ENCODE results near the gene TSTD2.

Gene TSTD2

DNA sequence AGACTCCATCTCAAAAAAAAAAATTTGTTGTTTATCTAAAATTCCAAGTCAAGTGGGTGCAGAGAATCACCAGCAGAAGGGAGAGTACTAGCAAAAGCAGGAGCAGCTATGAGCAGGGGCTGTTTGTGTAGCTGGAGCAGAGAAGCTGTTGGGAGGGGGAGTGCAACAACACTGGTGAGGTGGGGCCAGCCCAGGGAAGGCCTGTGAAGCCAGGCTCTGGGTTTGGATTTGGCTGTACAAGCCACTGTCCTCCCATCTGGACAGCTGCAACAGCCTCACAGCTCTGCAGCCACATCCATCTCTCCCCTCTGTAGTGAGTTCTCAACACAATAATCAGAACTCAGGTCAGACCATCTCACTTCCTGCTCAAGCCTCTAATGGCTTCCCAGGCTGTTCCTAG is 72.3 kb downstream of the TSTD2 start:
- DNase-seq: no peak

DNA sequence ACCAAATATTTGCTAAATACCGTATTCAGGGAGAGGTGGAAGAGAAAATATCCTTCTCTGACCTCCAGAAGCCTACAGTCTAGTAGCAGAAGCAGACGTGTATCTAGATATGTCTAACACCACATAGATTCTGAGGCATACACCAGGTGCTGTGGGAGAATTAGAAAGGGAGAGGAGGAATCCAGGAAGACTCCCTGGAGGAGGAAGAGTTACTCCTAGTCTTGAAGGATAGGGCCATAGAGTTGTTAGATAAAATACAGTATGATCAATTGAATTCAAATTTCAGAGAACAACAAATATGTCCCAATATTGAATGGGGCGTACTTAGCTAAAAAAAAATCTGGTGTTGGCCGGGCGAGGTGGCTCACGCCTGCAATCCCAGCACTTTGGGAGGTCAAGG is 73.0 kb downstream of the TSTD2 start:
- no peak for DNase-seq

DNA sequence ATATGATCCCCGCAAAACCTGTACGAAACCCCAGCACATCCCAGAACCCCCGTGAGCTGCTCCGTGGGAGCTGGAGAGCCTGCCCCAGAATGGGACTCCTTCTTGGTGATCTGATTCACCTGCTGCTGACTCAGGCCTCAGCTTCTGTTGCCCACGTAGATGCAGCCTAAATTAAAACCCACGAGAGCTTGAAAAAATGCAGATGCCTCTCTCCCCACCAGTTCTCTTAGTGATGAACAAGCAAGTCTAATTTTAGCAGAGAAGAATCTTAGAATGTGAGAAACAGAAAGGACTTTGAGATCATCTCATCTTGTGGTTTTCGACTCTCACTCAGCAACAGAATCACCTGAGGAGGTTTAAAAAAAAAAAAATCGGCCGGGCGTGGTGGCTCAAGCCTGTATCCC is 74.1 kb downstream of the TSTD2 start:
- DNase-seq: no peak

- DNase-seq: no peak
Observed at GRCh38 chr9:97558701-97559101, 74.5 kb downstream of the TSTD2 start.

DNA sequence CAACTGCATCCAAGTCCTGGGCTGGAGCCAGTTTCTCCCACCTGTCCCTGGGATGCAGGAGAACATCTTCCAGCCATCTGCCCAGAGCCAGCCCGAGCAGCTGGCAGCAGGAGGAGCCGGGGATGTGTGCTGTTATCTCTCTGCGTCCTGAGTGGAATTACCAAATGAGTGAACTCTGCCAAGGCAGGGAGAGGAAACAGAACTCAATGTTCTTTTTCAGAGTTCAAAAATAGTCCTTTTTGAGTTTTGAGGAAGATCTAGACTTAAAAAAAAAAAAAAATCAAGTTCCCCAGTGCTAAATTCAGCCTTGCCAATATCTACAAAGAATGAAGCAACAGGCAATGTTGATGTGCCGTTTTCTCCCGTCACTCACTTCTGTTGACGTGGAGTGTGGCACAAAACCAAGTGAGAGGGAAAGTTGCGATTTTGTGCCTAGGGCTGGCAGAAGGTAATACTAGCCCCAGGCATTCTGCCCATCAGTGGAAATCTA is 75.5 kb downstream of the TSTD2 start:
- DNase-seq: no peak

- no peak for DNase-seq
Observed at GRCh38 chr9:97556721-97557605, 76.2 kb downstream of the TSTD2 start.

DNA sequence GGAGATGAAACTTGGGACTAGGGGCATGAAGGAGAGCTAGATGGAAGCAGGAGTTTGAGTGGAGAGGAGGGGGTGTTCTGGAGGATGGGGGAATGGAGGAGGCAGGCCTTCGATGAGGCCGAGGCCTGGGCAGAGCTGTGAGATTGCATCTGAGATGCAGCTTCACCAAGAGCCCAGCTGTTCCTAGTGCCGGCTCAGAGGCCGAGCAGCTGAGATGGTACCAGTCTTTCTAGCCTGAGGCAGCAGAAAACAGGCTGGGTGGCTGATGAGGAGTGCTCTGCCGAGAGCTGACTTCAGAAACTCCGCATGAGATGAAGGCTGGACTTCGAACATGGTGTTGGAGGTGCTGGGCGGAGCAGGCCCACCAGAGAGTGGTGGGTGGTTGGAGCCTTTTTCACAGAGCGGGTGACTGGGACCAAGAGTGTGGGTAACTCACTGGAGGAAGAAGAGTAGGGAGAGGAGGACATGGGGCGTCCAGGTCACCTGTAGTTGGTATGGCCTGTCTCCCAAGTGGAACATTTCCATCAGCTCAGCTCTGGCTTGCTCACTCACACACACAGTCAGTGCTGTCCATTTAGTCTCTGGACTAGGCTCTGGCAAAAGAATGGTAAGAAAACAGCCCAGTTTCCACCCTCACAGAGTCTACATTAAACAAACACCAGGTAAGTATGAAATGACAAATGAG is 77.0 kb downstream of the TSTD2 start:
- DNase-seq: no peak

DNA sequence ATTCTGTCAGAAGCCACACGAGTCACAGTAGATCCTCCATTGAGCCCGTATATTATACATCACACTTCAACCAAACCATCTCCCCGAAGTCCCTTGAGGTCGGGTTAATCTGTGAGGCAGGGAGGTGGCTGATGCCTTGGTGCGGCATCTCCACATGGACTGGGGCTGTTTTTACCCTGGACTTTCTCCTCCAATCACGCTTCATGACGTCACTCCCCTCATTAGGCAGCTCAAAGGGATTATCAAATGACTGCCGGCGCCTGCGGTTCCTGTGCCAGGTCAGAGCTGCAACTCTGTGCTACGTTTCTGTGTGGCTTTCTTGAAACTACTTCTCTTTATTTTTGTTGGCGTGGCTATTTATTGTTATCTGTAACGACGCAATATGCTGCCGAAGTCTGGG is 78.0 kb downstream of the TSTD2 start:
- DNase-seq: no peak

DNA sequence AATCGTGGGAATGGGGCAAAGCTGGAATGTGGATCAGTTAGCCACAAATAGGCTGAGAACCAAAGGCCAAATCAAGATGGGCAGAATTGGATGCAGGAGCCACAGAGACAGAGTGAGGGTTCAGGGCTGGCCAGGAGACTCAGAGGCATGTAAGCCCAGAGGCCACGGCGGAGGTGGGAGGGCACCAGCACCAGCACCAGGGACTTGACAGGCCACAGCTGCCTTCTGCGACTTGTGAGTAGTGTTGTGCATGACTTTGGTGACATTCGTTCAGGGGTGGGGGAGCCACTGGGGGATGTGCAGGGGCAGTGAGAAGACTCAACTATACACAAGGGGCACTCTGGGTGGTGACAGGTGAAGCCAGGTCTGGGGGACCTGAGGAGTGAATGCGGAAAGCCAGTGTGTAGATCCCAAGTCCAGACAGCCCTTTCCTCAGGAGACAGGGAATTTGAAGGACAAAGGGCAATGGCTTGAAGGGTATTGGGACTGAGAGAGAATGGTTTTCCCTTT is 78.5 kb downstream of the TSTD2 start:
- no peak for DNase-seq

- DNase-seq: no peak
Observed at GRCh38 chr9:97553841-97554240, 79.3 kb downstream of the TSTD2 start.

GRCh38 chr9:97553141-97553540 is 80.0 kb downstream of the TSTD2 start:
- no peak for DNase-seq

DNA sequence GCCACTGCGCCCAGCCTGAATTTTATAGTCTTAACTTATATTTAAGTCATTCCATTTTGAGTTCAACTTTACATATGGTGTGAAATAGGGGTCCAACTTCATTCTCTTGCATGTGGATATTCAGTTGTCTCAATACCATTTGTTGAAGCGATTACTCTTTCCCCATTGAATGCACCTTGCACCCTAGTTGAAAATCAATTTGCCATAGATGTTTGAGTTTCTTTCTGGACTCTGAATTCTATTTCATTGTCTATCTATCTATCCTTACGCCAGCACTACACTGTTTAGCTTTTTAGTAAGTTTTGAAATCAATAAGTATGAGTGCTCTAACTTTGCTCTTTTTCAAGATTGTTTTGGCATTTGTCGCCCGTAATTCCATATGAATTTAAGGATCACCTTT is 81.9 kb downstream of the TSTD2 start:
- DNase-seq: no peak

DNA sequence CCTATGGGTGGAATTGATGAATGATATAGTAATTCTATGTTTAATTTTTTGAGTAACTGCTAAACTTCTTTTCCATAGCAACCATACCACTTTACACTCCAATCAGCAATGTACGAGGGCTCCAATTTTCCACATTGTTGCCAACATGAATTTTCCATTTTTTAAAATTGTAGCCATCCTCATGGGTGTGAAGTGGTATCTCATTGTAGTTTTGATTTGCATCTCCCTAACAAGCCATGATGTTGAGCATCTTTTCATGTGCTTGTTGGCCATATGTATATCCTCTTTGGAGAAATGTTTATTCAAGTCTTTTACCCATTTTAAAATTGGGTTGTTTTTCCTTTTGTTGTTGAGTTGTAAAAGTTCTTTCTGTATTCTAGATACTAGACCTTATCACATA is 82.8 kb downstream of the TSTD2 start:
- DNase-seq: no peak

Data from CD4-positive, alpha-beta T cell treated with Interleukin-15 for 1 hour (primary cell).